HepG2 (cell line): Measurements from ENCODE around the gene PERCC1. TPM values are rescaled to one million over a fixed set of nuclear protein-coding genes. Genes with fewer than 3 reads are reported as not detected.

Experiments used
- ATAC-seq: fragments of 200-7000 bp; cut with Tn5 transposase; 3 replicates; pipeline ENCODE4 v1.9.1; 2020; ENCODE audit warnings: mild to moderate bottlenecking, moderate library complexity
- BruUV-seq: library from RNA; stranded (reverse); fragments of 400-500 nt; replicated peaks from 2 replicates; lab custom pipeline; 2021; lab: Mats Ljungman, UMichigan
- CTCF ChIA-PET: fragments of 300-600 bp; formaldehyde crosslinking; extraction: SDS; loops from one replicate; lab custom pipeline; 2021; ENCODE audit warnings: low total read pairs, inconsistent platforms, low intra/inter-chr PET ratio; lab: Yijun Ruan, JAX
- POLR2A ChIA-PET: fragments of 350-600 bp; sonication (Branson Sonifier 250); formaldehyde crosslinking; loops from one replicate; lab custom pipeline; 2020; ENCODE audit warnings: antibody characterized with exemption, inconsistent platforms; lab: Yijun Ruan, JAX
- DNase-seq: peaks from one replicate; pipeline ENCODE4 v3.0.0-alpha.2; 2015; ENCODE audit warnings: low spot score
- FAIRE-seq: peaks from 3 replicates; lab custom pipeline; 2011; peaks lifted over from hg19 to GRCh38; lab: Jason Lieb, UNC
- H2AFZ ChIP-seq: one replicate; pipeline ENCODE4 v1.6.1; 2011; ENCODE audit warnings: low read length, inconsistent platforms
- H3K27ac ChIP-seq: fragments of 300-600 bp; 3 replicates; pipeline ENCODE4 v1.8.0; 2011; ENCODE audit warnings: mixed run types, mild to moderate bottlenecking, mixed read lengths, low read length, inconsistent platforms; ENCODE audit not compliant: insufficient read depth; ENCODE audit errors: extremely low read length
- H3K27me3 ChIP-seq, 2 experiments: fragments of 200-600 bp in 1 of 2; 2 replicates in 1 of 2; 3 replicates in 1 of 2; pipeline versions ENCODE4 v1.6.0 to v1.8.0; 2011; ENCODE audit warnings: low read length in 2 of 2, mild to moderate bottlenecking in 2 of 2, moderate library complexity in 2 of 2, inconsistent platforms in 1 of 2; ENCODE audit not compliant: insufficient read depth in 2 of 2, control insufficient read depth in 1 of 2
- H3K36me3 ChIP-seq, 2 experiments: fragments of 200-600 bp in 1 of 2; replicated peaks in 1 of 2; 2 replicates in 1 of 2; 3 replicates in 1 of 2; pipeline versions ENCODE4 v1.5.1 to v1.8.0; 2011; ENCODE audit warnings: low read length in 2 of 2, inconsistent platforms in 1 of 2; ENCODE audit not compliant: insufficient read depth in 2 of 2, control insufficient read depth in 1 of 2
- H3K4me1 ChIP-seq: 2 replicates; pipeline ENCODE4 v1.5.1; 2012; ENCODE audit warnings: low read length, inconsistent platforms; ENCODE audit not compliant: insufficient read depth
- H3K4me2 ChIP-seq: 2 replicates; pipeline ENCODE4 v1.6.0; 2011; ENCODE audit warnings: low read depth, low read length, inconsistent platforms
- H3K4me3 ChIP-seq, 3 experiments: fragments of 200-600 bp in 1 of 3; sonication (generic), shearing (Covaris generic) in 1 of 3; replicated peaks in 1 of 3; 2 replicates each; pipeline ENCODE4 v1.5.1; 2011 to 2016; ENCODE audit warnings: low read length in 3 of 3, inconsistent platforms in 2 of 3, low read depth in 2 of 3, mild to moderate bottlenecking in 2 of 3, control low read depth in 1 of 3, mixed read lengths in 1 of 3; ENCODE audit not compliant: insufficient read depth in 1 of 3
- H3K79me2 ChIP-seq: one replicate; pipeline ENCODE4 v1.6.1; 2011; ENCODE audit warnings: low read length, inconsistent platforms; ENCODE audit not compliant: insufficient read depth
- H3K9ac ChIP-seq: 2 replicates; pipeline ENCODE4 v1.6.0; 2011; ENCODE audit warnings: mild to moderate bottlenecking, low read depth, low read length, inconsistent platforms; ENCODE audit not compliant: insufficient read depth
- H3K9me3 ChIP-seq: 2 replicates; pipeline ENCODE4 v1.5.1; 2012; ENCODE audit warnings: mild to moderate bottlenecking, low read length
- H4K20me1 ChIP-seq: 2 replicates; pipeline ENCODE4 v1.6.0; 2011; ENCODE audit warnings: inconsistent platforms, mild to moderate bottlenecking, low read length, moderate library complexity; ENCODE audit not compliant: insufficient read depth
- ARHGAP35 ChIP-seq: sonication (generic); formaldehyde crosslinking; IDR thresholded peaks from 2 replicates; pipeline ENCODE4 v1.9.0; 2022; ENCODE audit warnings: mild to moderate bottlenecking, inconsistent platforms, moderate library complexity, missing genetic modification reagents, borderline replicate concordance
- ARNT2 ChIP-seq: sonication (generic); formaldehyde crosslinking; IDR thresholded peaks from 2 replicates; pipeline ENCODE4 v1.8.0; 2022; ENCODE audit warnings: mild to moderate bottlenecking, low read depth, missing genetic modification reagents, moderate library complexity
- SMARCC2 ChIP-seq: fragments of 450-650 bp; IDR thresholded peaks from 2 replicates; pipeline ENCODE4 v1.6.1; 2017; ENCODE audit warnings: antibody characterized with exemption, mild to moderate bottlenecking
- USF2 ChIP-seq, 2 experiments: sonication (generic) in 1 of 2; formaldehyde crosslinking in 1 of 2; IDR thresholded peaks; 2 replicates each; pipeline versions ENCODE4 v1.5.1 to v1.6.1; 2011 to 2020; ENCODE audit warnings: borderline replicate concordance in 1 of 2, low read depth in 1 of 2, low read length in 1 of 2, mild to moderate bottlenecking in 1 of 2, missing genetic modification reagents in 1 of 2, moderate library complexity in 1 of 2
- ZBTB44 ChIP-seq: sonication (generic); formaldehyde crosslinking; IDR thresholded peaks from 2 replicates; pipeline ENCODE4 v1.4.0; 2020; ENCODE audit warnings: missing genetic modification reagents
- ZNF468 ChIP-seq: sonication (generic); formaldehyde crosslinking; IDR thresholded peaks from 2 replicates; pipeline ENCODE4 v1.8.0; 2022; ENCODE audit warnings: mild to moderate bottlenecking, moderate library complexity, missing genetic modification reagents
- ZNF570 ChIP-seq: sonication (generic); formaldehyde crosslinking; IDR thresholded peaks from 2 replicates; pipeline ENCODE4 v1.4.0; 2020; ENCODE audit warnings: mild to moderate bottlenecking, missing genetic modification reagents, borderline replicate concordance
- ZNF577 ChIP-seq: sonication (generic); formaldehyde crosslinking; IDR thresholded peaks from 2 replicates; pipeline ENCODE4 v1.4.0; 2020; ENCODE audit warnings: mild to moderate bottlenecking, low read depth, missing genetic modification reagents, borderline replicate concordance
- ZSCAN20 ChIP-seq: sonication (generic); formaldehyde crosslinking; IDR thresholded peaks from 2 replicates; pipeline ENCODE4 v1.4.0; 2020; ENCODE audit warnings: missing genetic modification reagents, mild to moderate bottlenecking, borderline replicate concordance
- whole genome bisulfite sequencing: methylation state at CpG from one replicate; pipeline ENCODE4 v1.1.6; 2017; ENCODE audit warnings: low lambda C conversion rate; 5-methylcytosine and 5-hydroxymethylcytosine counted together
- in situ Hi-C: cut with HindIII; loops from 2 replicates; pipeline ENCODE4 v1.10.0; 2017; ENCODE audit warnings: low pct_unique_long_range_greater_than_20kb; ENCODE audit not compliant: extremely low pct_ligation_motif_present
- intact Hi-C: fragments of 100-400 bp; cut with micrococcal nuclease; formaldehyde crosslinking; loops from one replicate; pipeline ENCODE4 v1.10.0; 2022; ENCODE audit not compliant: unreplicated experiment
- polyA plus RNA-seq, 8 experiments: library from polyadenylated mRNA; depleted of rRNA in 3 of 8; stranded (reverse) in 7 of 8; unstranded in 1 of 8; fragments of >200 nt; fragmentation: Illumina TruSeq in 4 of 8; extraction: Trizol in 4 of 8; gene quantifications; 2 replicates each; pipeline versions ENCODE4 v1.2.1 to v1.2.3, GENCODE V29; 2011 to 2016; ENCODE audit warnings: low read depth in 4 of 8, missing spikeins in 1 of 8, mixed read lengths in 1 of 8; ENCODE audit not compliant: insufficient read depth in 1 of 8
- total RNA-seq, 5 experiments: library from RNA; depleted of rRNA; stranded (reverse); fragments of >200 nt; fragmentation: Illumina TruSeq; extraction: Trizol; gene quantifications; 2 replicates each; pipeline ENCODE4 v1.2.3, GENCODE V29; 2016; ENCODE audit warnings: low read depth in 1 of 5

PERCC1 gene
- total and polyA plus RNA-seq, 2 of the 13 experiments (the other 11 are each of a cell fraction or from before 2014, with no cell fraction given), result 0.15 TPM; not detected in 1

- Histone ChIP-seq H3K36me3 (no peaks in the 10 kb centered on the region; a peak in 2 of 5 replicates), H3K79me2 (peaks cover 16% of the 10 kb centered on the region), H4K20me1 (no peaks in the 10 kb centered on the region), H3K27me3 (no peaks in the 10 kb centered on the region; a peak in 1 of 5 replicates), H3K4me1 (peaks cover 37% of the 10 kb centered on the region), H3K9ac (no peak overlapping the region), H2AFZ (no peak overlapping the region), H3K4me2 (no peak overlapping the region), H3K27ac (no peak overlapping the region), H3K4me3 (no peak overlapping the region), H3K9me3 (no peaks in the 10 kb centered on the region)
- ATAC-seq (no peak), DNase-seq (no peak), FAIRE-seq (no peak)
- WGBS, result 97% methylated on average over 3 of the region's 3 CpGs
- POLR2A ChIA-PET, result no interaction called here
- intact Hi-C loops (no loop called here), in situ Hi-C loops (no loop called here)
- BruUV-seq, result no TSS peak
- TF ChIP-seq ZNF468 (CRISPR knock-in tag) (no peak), ZSCAN20 (CRISPR knock-in tag) (no peak), ZNF577 (CRISPR knock-in tag) (no peak), ARNT2 (CRISPR knock-in tag) (no peak), ZNF570 (CRISPR knock-in tag) (no peak), ARHGAP35 (CRISPR knock-in tag) (no peak), SMARCC2 (no peak), USF2 (IDR thresholded peaks at IDR 0.05; ENCODE audit: low read depth, low read length) (no peak), USF2 (CRISPR knock-in tag; IDR thresholded peaks at IDR 0.05; ENCODE audit: borderline replicate concordance) (no peak), ZBTB44 (CRISPR knock-in tag) (no peak)
- CTCF ChIA-PET, result no interaction called here
Observed at GRCh38 chr16:1416521-1416941, 14.3 kb upstream of the PERCC1 start.
